Common myeloid progenitor, CD34-positive (primary cell): ENCODE results near the gene ECSCR.
"Not testable (repeated sequence)": the region's sequence is repeated elsewhere in the genome, so short reads cannot be mapped to it uniquely, and the experiment has no call there.

Experiments used
- CTCF ChIA-PET: fragments of 350-600 bp; sonication (Branson Sonifier 250); formaldehyde crosslinking; loops from one replicate; lab custom pipeline; 2021; ENCODE audit warnings: antibody characterized with exemption; lab: Charles Lee
- POLR2A ChIA-PET: fragments of 350-600 bp; sonication (Branson Sonifier 250); formaldehyde crosslinking; loops from one replicate; lab custom pipeline; 2021; ENCODE audit warnings: antibody characterized with exemption; lab: Charles Lee
- DNase-seq, 3 donors: peaks; one replicate each; pipeline versions ENCODE4 v3.0.0 to v3.0.0-alpha.2; 2013
- H3K27ac ChIP-seq, 2 experiments: 1 replicate in 1 of 2; 2 replicates in 1 of 2; pipeline ENCODE4 v1.7.0; 2013; ENCODE audit warnings: inconsistent platforms in 2 of 2, low read length in 2 of 2, mild to moderate bottlenecking in 2 of 2, low read depth in 1 of 2, moderate library complexity in 1 of 2; ENCODE audit not compliant: severe bottlenecking in 2 of 2, insufficient read depth in 1 of 2, poor library complexity in 1 of 2
- H3K27me3 ChIP-seq, 5 experiments: replicated peaks in 2 of 5; 1 replicate in 3 of 5; 2 replicates in 2 of 5; pipeline versions ENCODE4 v1.6.1 to v1.7.0; 2013; ENCODE audit warnings: low read length in 4 of 5, mild to moderate bottlenecking in 2 of 5, moderate library complexity in 2 of 5, inconsistent platforms in 1 of 5; ENCODE audit not compliant: insufficient read depth in 5 of 5, control insufficient read depth in 4 of 5
- H3K36me3 ChIP-seq, 4 experiments: 1 replicate in 2 of 4; 2 replicates in 2 of 4; pipeline versions ENCODE4 v1.6.1 to v1.7.0; 2013; ENCODE audit warnings: low read length in 3 of 4, control low read depth in 1 of 4, mild to moderate bottlenecking in 1 of 4; ENCODE audit not compliant: control insufficient read depth in 4 of 4, insufficient read depth in 4 of 4
- H3K4me1 ChIP-seq, 4 experiments: 1 replicate in 3 of 4; 2 replicates in 1 of 4; pipeline versions ENCODE4 v1.6.1 to v1.7.1; 2013; ENCODE audit warnings: low read length in 3 of 4, mild to moderate bottlenecking in 3 of 4, control low read depth in 1 of 4, inconsistent platforms in 1 of 4, moderate library complexity in 1 of 4; ENCODE audit not compliant: control insufficient read depth in 4 of 4, insufficient read depth in 4 of 4; ENCODE audit errors: control extremely low read depth in 1 of 4
- H3K4me3 ChIP-seq, 7 experiments: 1 replicate in 4 of 7; 2 replicates in 3 of 7; pipeline versions ENCODE4 v1.5.1 to v1.7.0; 2013; ENCODE audit warnings: mild to moderate bottlenecking in 7 of 7, low read length in 6 of 7, moderate library complexity in 6 of 7, inconsistent platforms in 2 of 7, low read depth in 2 of 7, control low read depth in 1 of 7; ENCODE audit not compliant: insufficient read depth in 4 of 7, control insufficient read depth in 1 of 7; ENCODE audit errors: extremely low read depth in 1 of 7
- H3K9me3 ChIP-seq, 5 experiments: 1 replicate in 4 of 5; 2 replicates in 1 of 5; pipeline versions ENCODE4 v1.6.1 to v1.7.1; 2013; ENCODE audit warnings: low read length in 4 of 5, mild to moderate bottlenecking in 2 of 5, inconsistent platforms in 1 of 5, low read depth in 1 of 5, moderate library complexity in 1 of 5; ENCODE audit not compliant: control insufficient read depth in 4 of 5, insufficient read depth in 2 of 5; ENCODE audit errors: control extremely low read depth in 1 of 5
- WGBS: methylation state at CpG from one replicate; pipeline ENCODE4 v1.1.5; 2013; ENCODE audit not compliant: insufficient coverage; 5-methylcytosine and 5-hydroxymethylcytosine counted together

Gene ECSCR

DNA sequence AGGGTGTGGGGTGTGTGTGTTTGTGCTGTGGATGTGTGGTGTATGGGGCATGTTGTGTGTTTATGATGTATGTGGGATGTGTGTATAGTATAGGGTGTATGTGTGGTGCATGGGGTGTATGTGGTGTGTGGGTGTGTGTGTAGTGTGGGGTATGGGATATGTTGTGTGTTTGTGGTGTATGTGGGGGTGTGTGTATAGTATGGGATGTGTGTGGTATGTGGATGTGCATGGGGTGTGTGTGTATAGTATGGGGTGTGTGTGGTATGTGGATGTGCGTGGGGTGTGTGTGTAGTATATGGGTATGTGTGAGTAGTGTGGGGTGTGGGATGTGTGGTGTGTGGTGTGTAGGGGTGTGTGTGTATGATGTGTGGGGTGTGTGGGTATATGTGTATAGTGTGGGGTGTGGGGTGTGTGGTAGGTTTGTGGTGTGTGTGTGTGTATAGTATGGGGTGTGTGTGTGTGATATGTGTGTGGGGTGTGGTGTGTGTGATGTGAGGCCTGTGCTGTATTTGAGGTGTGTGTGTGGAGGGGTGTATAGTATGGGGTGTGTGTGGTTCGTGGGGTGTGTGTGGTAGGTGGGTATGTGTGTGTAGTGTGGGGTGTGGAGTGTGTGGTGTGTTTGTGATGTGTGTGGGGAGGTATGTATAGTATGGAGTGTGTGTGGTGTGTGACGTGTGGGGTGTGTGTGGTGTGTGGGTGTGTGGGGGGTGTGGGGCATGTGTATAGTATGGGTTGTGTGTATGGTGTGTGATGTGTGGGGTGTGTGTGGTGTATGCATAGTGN is 10.5 kb downstream of the ECSCR start:
- Histone ChIP-seq H3K4me1 (no peaks in the 10 kb centered on the region), H3K27me3 (no peaks in the 10 kb centered on the region), H3K9me3 (no peaks in the 10 kb centered on the region), H3K27ac (no peak overlapping the region), H3K4me3 (no peak overlapping the region), H3K36me3 (no peaks in the 10 kb centered on the region)
- 69% methylated on average over 2 of the region's 3 CpGs for WGBS
- ChIA-PET CTCF (no interaction called here), POLR2A (no interaction called here)
- DNase-seq = no peak

DNA sequence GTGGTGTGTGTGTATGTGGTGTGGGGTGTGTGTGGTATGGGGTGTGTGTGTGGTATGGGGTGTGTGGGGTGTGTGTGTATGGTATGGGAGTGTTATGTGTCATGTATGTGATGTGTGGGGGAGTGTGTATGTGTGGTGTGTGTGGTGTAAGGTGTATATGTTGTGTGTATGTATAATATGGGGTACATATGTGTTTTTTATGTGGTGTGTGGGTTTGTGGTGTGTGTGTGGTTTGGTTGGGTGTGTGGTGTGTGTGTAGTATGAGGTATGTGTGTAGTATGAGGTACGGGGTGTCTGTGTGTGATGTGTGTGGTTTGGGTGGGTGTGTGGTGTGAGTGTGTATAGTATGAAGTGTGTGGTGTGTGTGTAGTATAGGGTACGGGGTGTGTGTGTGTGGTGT is 11.4 kb downstream of the ECSCR start:
- no peak for DNase-seq
- H3K27me3 ChIP-seq = no peaks in the 10 kb centered on the region
- H3K4me3 ChIP-seq = no peak overlapping the region
- no peaks in the 10 kb centered on the region for H3K36me3 ChIP-seq
- no peaks in the 10 kb centered on the region for H3K9me3 ChIP-seq
- no peak overlapping the region for H3K27ac ChIP-seq
- no peaks in the 10 kb centered on the region for H3K4me1 ChIP-seq
- ChIA-PET CTCF (interaction anchor here (0.6 kb wide), 1 partner anchor 127 kb away, joined by 3 read pairs; no protein-coding TSS in a partner anchor), POLR2A (no interaction called here)
- 83% methylated on average over 2 of the region's 2 CpGs for WGBS

DNA sequence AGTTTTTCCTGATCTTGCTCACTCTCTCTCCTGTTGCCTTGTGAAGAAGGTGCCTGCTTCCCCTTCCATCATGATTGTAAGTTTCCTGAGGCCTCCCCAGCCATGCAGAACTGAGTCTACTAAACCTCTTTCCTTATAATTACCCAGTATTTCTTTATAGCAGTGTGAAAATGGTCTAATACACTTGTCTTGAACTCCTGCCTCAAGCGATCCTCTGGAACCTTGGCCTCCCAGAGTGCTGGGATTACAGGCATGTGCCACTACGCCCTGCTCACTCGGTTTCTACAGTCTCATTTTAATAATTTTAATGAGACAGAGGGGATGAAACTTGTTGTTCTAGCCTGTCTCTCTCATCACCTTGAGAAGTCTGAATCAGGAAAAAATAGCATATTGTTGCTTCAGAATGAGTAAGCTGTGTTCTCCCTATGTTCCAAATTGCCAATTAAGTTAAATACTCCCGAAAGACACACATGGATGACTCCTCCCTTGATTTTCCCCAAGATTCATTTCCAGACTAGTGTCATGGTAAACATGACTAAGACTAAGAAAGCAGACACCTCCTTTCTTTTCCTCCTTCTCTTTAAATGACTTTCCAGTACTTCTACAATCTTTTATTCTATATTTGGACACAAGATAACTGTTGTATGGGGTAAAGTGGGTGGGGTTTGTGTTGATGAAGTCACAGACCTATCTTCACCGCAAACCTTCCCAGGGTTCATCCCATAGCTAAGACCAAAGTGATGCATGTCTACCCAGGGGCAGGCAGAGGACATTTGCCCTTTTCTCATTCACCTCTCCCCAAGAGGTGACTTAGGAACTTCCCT is 15.4 kb downstream of the ECSCR start:
- CTCF ChIA-PET = interaction anchor here (0.9 to 1.8 kb wide), 6 partner anchors 9 to 67 kb away, joined by 3 to 10 read pairs (median 3); no protein-coding TSS in a partner anchor
- DNase-seq = no peak

DNA sequence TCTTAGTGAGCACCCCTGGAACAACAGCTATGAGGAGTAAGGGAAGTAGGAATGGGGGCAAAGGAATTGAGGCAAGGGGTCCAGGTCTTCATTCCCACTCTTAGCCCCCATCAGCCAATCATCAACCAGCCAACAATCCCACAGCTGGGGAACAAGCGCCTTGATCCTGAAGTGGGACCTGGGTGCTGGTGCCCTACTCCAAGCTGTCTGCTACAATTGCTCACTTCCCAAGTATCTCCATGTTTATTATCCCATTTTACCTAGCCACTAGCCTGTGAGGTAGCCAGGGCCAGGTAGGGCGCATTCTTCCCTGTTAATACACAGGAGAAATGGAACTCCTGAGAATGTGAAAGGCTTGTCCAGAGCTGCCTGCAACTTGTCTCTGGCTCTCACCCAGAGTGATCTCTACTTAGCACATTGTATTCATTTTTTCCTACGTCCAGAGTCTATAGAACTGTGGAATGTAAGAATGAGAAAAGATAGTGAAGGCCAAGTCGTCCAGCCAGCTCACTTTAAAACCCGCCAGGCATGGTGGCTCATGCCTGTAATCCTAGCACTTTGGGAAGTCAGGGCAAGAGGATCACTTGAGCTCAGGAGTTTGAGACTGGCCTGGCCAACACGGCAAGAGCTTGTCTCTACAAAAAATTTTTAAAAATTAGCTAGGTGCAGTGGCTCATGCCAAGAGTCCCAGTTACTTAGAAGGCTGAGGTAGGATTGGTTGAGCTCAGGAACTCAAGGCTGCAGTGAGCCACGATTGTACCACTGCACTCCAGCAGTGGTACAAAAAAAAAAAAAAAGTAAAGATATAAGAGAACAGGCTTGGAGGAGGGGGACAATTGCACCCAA is 17.0 kb downstream of the ECSCR start:
- Histone ChIP-seq H3K36me3 (no peaks in the 10 kb centered on the region), H3K4me3 (no peak overlapping the region), H3K9me3 (no peaks in the 10 kb centered on the region), H3K27me3 (no peaks in the 10 kb centered on the region), H3K27ac (no peak overlapping the region), H3K4me1 (peaks cover 5 to 27% (median 24%) of the 10 kb centered on the region in 4 experiments)
- ChIA-PET POLR2A (no interaction called here), CTCF (interaction anchor here (0.6 to 1.9 kb wide), 9 partner anchors 10 to 71 kb away, joined by 3 to 6 read pairs (median 3); partner anchors contain the start of gene STING1)
- WGBS = 80% methylated on average over 5 of the region's 7 CpGs
- DNase-seq = no peak

More for the DNA sequence above, 15.4 kb downstream of the ECSCR start:
- POLR2A ChIA-PET = no interaction called here
- Histone ChIP-seq H3K36me3 (no peaks in the 10 kb centered on the region), H3K9me3 (no peaks in the 10 kb centered on the region), H3K27me3 (no peaks in the 10 kb centered on the region), H3K4me3 (no peak overlapping the region), H3K4me1 (peaks cover 5 to 23% (median 21%) of the 10 kb centered on the region in 4 experiments), H3K27ac (no peak overlapping the region)
- 100% methylated on average over 3 of the region's 5 CpGs for WGBS

DNA sequence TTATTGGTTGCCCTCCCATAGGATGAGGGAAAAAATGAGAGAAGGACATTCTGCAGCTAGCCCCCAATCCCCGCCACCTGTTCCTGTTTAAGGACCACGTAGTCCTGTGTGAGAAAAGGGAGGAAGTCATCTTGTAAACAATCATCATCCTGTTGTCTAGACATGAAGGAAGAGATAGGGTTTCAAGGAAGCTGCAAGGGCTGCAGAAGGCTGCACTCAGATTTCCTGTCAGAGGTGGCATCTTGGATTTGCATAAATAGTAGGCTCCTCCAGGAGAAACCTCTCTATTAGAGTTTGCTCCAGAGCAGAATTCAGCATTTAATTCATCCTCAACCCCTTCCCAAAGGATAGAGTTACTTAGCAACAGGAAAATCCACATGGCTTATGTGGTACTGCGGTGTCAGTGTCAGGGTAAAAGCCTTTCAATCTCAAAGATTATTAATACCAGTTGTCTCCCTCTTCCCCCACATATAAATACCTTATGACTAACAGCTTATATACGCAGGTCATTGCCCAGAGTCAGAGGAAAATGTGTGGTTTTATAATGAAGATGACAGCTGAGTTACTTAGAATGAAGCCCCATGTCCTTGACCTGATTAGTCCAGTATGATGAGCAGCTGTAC is 18.6 kb downstream of the ECSCR start:
- no peaks in the 10 kb centered on the region for H3K27me3 ChIP-seq
- ChIA-PET CTCF (interaction anchor here (0.9 to 2.9 kb wide), 11 partner anchors 8 to 61 kb away, joined by 3 to 11 read pairs (median 5); partner anchors contain the start of genes SMIM33 and STING1), POLR2A (interaction anchor here (0.6 to 1.8 kb wide), 5 partner anchors 20 to 204 kb away, joined by 3 to 15 read pairs (median 5); partner anchors contain the start of genes CXXC5 and STING1)
- no peak overlapping the region for H3K27ac ChIP-seq
- H3K4me1 ChIP-seq = peaks cover 8 to 33% (median 30%) of the 10 kb centered on the region in 4 experiments
- H3K4me3 ChIP-seq = peak overlapping the region in 1 of 7 experiments; percentile 11
- no peaks in the 10 kb centered on the region for H3K9me3 ChIP-seq
- DNase-seq = peak in 2 of 3 donors; percentile 22 to 35
- 7% methylated on average over 2 of the region's 4 CpGs for WGBS
- no peaks in the 10 kb centered on the region for H3K36me3 ChIP-seq

DNA sequence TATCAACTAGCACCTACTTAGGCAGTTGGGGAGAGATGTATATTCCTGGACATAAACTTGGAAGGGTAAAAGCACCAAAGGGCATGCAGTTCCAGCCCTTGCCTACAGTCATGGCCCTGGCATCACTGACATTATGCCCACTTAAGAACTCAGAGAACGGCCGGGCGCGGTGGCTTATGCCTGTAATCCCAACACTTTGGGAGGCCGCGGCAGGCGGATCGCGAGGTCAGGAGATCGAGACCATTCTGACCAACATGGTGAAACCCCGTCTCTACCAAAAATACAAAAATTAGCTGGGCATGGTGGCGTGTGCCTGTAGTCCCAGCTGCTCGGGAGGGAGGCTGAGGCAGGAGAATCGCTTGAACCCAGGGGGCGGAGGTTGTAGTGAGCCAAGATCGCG is 22.1 kb downstream of the ECSCR start:
- CTCF ChIA-PET = interaction anchor here (1.1 to 3.2 kb wide), 5 partner anchors 10 to 72 kb away, joined by 3 to 24 read pairs (median 5); partner anchors contain the start of gene SMIM33
- DNase-seq, H3K4me3 ChIP-seq, POLR2A ChIA-PET, H3K9me3 ChIP-seq, H3K27ac ChIP-seq, H3K36me3 ChIP-seq, H3K27me3 ChIP-seq: not testable (repeated sequence)
- WGBS = 98% methylated on average over 14 of the region's 17 CpGs
- peaks cover 8 to 40% (median 36%) of the 10 kb centered on the region in 4 experiments for H3K4me1 ChIP-seq
